ENCODE data around the gene AGPAT2.

- TF ChIP-seq CTCF (IDR thresholded peaks at IDR 0.05) = peak; percentile 72 to 99 (median 96)
- TF ChIP-seq POLR2A (IDR thresholded peaks at IDR 0.05) = peak; percentile 98 to 99 (median 99)
Measured at GRCh38 chr9:136728080-136728547, 40.9 kb upstream of the AGPAT2 start.

Measured in body of pancreas (tissue), 4 donors.